ENCODE results near the gene ZNF384. TPM values are rescaled to one million over a fixed set of nuclear protein-coding genes. Genes with fewer than 3 reads are reported as not detected.

ZNF384 gene
- total and polyA plus RNA-seq, 4 donors = 23.2 to 66.7 (median 51.9) TPM

DNA sequence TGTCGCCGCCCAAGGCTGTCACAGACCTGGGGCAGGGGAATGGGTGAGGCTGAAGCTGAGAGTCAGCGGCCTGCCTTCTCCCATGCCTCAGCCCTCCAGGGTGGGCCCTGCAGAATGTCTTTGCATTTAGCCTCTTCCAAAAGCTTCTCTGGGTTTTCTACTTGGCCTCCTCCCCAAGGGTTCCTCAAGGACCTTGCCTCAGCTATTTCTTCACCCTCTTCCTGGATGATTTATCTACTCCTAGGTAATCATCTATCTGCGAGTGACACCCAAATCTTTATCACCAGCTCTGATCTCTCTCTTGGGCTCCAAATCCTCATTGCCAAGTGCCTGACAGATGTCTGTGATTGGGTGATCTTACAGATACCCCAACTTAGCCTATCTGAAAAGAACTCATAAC is 48.7 kb downstream of the ZNF384 start:
- Histone ChIP-seq H3K27ac (ENCODE audit: low read depth in 1 of 2, low read length in 2 of 2) (no peak overlapping the region), H3K36me3 (ENCODE audit: control insufficient read depth in 1 of 2, insufficient read depth in 2 of 2, low read length in 1 of 2) (no peaks in the 10 kb centered on the region), H3K9me3 (ENCODE audit: control insufficient read depth, low read length) (no peaks in the 10 kb centered on the region), H3K4me1 (ENCODE audit: control insufficient read depth in 1 of 2, insufficient read depth in 2 of 2, low read length in 2 of 2) (no peaks in the 10 kb centered on the region), H3K4me3 (ENCODE audit: low read length in 2 of 2) (no peak overlapping the region), H3K27me3 (ENCODE audit: control insufficient read depth in 1 of 2, insufficient read depth in 2 of 2, low read length in 1 of 2) (no peaks in the 10 kb centered on the region)
- DNase-seq (no peak), ATAC-seq (ENCODE audit: low FRiP score) (no peak)
- 91 to 94% methylated on average over 4 of the region's 4 CpGs for whole genome bisulfite sequencing, 2 donors
- intact Hi-C loops (cut with DNase I) = no loop called here

DNA sequence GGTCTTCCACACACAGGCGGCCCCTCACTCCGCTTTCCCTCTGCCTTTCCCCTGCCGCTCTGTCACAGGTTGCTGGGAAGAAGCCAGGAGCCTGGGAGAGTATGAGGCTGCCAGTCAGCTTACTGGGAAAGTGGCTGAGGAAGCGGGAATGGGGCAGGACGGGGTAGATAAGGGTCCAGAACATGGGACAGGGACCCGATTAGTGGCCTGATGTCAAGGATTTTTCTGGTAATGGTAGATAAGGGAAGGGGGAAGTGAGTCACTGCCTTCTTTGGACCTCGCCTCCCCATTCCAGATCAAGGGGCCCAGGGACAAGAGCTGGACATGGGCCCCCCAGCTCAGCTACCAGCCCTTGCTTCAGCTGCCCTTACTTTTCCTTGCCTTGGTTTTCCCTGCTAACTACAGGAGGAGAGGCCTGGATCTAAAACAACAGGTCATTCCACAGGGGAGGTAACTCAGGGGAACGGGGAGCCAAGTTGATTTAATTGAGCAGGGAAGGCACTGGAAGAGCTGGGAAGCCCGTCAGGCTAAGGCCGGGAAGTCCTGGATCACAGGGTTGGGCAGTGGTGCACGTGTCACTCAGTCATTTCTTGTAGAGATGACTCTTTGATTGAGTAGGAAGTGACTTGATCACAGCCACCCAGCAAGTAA is 49.9 kb downstream of the ZNF384 start:
- H3K9me3 ChIP-seq (ENCODE audit: control insufficient read depth, low read length) = no peaks in the 10 kb centered on the region
- 76 to 77% methylated on average over 11 of the region's 11 CpGs for WGBS, 2 donors
- intact Hi-C loops (cut with DNase I) = no loop called here
- ATAC-seq (ENCODE audit: low FRiP score) (no peak), DNase-seq (no peak)
- no peaks in the 10 kb centered on the region for H3K36me3 ChIP-seq (ENCODE audit: control insufficient read depth in 1 of 2, insufficient read depth in 2 of 2, low read length in 1 of 2)
- H3K27ac ChIP-seq (ENCODE audit: low read depth in 1 of 2, low read length in 2 of 2) = no peak overlapping the region
- no peak overlapping the region for H3K4me3 ChIP-seq (ENCODE audit: low read length in 2 of 2)
- no peaks in the 10 kb centered on the region for H3K27me3 ChIP-seq (ENCODE audit: control insufficient read depth in 1 of 2, insufficient read depth in 2 of 2, low read length in 1 of 2)
- no peaks in the 10 kb centered on the region for H3K4me1 ChIP-seq (ENCODE audit: control insufficient read depth in 1 of 2, insufficient read depth in 2 of 2, low read length in 2 of 2)

DNA sequence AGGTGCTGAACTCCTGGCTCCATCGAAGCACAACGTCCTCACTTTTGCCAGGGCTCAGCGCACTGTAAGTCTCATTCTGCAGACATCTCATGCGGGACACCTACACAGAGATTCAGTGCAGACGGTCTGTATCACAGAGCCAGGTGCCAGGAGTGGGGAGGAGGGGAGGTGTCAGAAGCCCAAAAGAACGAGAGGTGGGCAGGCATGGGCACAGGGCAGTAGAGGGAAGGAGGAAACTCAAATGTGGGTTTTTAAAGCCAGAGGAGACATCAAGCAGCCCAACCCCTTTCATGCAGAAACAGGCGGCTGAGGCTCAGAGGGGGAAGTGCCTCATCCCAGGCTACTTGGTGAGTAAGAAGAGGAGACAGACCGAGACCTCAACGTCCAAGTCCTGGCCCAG is 50.9 kb downstream of the ZNF384 start:
- 80 to 84% methylated on average over 9 of the region's 9 CpGs for WGBS, 2 donors
- Histone ChIP-seq H3K27me3 (ENCODE audit: control insufficient read depth in 1 of 2, insufficient read depth in 2 of 2, low read length in 1 of 2) (no peaks in the 10 kb centered on the region), H3K36me3 (ENCODE audit: control insufficient read depth in 1 of 2, insufficient read depth in 2 of 2, low read length in 1 of 2) (no peaks in the 10 kb centered on the region), H3K9me3 (ENCODE audit: control insufficient read depth, low read length) (no peaks in the 10 kb centered on the region), H3K27ac (ENCODE audit: low read depth in 1 of 2, low read length in 2 of 2) (no peak overlapping the region), H3K4me1 (ENCODE audit: control insufficient read depth in 1 of 2, insufficient read depth in 2 of 2, low read length in 2 of 2) (no peaks in the 10 kb centered on the region), H3K4me3 (ENCODE audit: low read length in 2 of 2) (no peak overlapping the region)
- intact Hi-C loops (cut with DNase I) = no loop called here
- ATAC-seq (ENCODE audit: low FRiP score) (no peak), DNase-seq (peak in 1 of 2 donors; percentile 73)

DNA sequence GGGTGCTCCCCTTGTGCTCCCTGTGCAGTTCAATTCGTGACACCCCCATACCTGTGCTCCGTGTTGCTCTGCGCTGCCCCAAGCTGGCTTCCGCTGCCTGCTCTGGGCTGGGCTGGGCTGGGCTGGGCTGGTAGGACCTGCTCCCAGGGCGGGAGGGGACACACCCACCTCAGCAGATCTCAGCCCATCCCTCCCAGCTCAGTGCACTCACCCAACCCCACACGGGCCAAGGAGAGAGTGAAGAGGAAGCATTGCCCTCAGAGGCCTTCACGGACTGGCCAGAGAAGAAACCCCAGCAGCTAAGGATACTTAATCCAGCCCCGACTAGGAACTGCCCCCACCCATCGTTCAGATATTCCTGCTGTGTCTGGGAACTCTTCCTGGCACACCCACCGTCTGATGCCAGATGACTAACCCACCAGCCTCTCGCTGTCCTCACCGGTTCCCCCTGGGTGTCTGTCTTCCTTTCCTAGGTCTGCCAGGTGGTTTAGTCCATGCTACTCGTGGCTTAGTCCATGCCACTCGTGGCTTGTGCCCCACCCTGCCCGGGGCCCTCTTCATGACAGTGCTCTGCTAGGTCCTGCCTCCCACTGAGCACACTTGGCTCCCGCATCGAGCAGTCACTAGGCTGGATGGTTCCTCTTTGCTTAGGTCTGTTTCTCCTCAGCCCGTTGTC is 53.2 kb downstream of the ZNF384 start, which contains the start of gene LPAR5:
Gene LPAR5, minus strand, starts transcription at position 104 of the 676 bp plus-strand sequence. CDS start 14,711 bp downstream, outside the sequence.
- no peaks in the 10 kb centered on the region for H3K4me1 ChIP-seq (ENCODE audit: control insufficient read depth in 1 of 2, insufficient read depth in 2 of 2, low read length in 2 of 2)
- ATAC-seq (ENCODE audit: low FRiP score) (peak; percentile 40), DNase-seq (peak in 1 of 2 donors; percentile 74)
- intact Hi-C loops (cut with DNase I) = no loop called here
- H3K4me3 ChIP-seq (ENCODE audit: low read length in 2 of 2) = no peak within 1 kb of the TSS
- 60 to 65% methylated on average over 18 of the region's 18 CpGs for WGBS, 2 donors
- no peaks in the 10 kb centered on the region for H3K9me3 ChIP-seq (ENCODE audit: control insufficient read depth, low read length)
- no peak within 1 kb of the TSS for H3K27ac ChIP-seq (ENCODE audit: low read depth in 1 of 2, low read length in 2 of 2)
- H3K36me3 ChIP-seq (ENCODE audit: control insufficient read depth in 1 of 2, insufficient read depth in 2 of 2, low read length in 1 of 2) = no peaks in the 10 kb centered on the region
- no peaks in the 10 kb centered on the region for H3K27me3 ChIP-seq (ENCODE audit: control insufficient read depth in 1 of 2, insufficient read depth in 2 of 2, low read length in 1 of 2)

DNA sequence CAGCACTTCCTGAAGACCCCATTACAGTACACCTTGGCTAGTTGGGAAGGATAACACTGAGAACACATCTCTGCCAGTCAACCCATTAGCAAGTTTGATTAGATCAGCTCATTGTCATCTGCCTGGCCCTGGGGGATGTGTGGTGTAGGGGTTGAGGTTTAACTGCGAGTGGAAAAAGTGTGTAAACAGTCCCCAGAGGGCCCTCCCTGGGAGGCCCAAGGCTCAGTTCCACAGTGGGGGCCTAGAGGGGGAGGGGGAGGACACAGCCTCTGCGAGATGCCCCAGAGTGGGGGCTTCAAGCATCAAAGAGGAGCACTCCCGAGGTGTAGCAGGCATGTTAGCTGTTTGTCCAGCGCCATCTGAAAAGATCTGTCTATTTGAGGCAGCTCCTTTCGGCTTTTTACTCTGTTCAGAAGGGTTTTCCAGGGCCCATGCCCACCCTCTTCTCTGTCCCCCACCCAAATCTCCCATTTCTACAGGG is 53.8 kb downstream of the ZNF384 start:
- H3K4me3 ChIP-seq (ENCODE audit: low read length in 2 of 2) = no peak overlapping the region
- no peak for ATAC-seq (ENCODE audit: low FRiP score)
- intact Hi-C loops (cut with DNase I) = no loop called here
- H3K9me3 ChIP-seq (ENCODE audit: control insufficient read depth, low read length) = no peaks in the 10 kb centered on the region
- WGBS, 2 donors = 61 to 70% methylated on average over 5 of the region's 5 CpGs
- no peaks in the 10 kb centered on the region for H3K4me1 ChIP-seq (ENCODE audit: control insufficient read depth in 1 of 2, insufficient read depth in 2 of 2, low read length in 2 of 2)
- H3K27me3 ChIP-seq (ENCODE audit: control insufficient read depth in 1 of 2, insufficient read depth in 2 of 2, low read length in 1 of 2) = no peaks in the 10 kb centered on the region
- no peak overlapping the region for H3K27ac ChIP-seq (ENCODE audit: low read depth in 1 of 2, low read length in 2 of 2)
- no peaks in the 10 kb centered on the region for H3K36me3 ChIP-seq (ENCODE audit: control insufficient read depth in 1 of 2, insufficient read depth in 2 of 2, low read length in 1 of 2)
- no peak for DNase-seq

- 70 to 71% methylated on average over 21 of the region's 21 CpGs for WGBS, 2 donors
- intact Hi-C loops (cut with DNase I) = no loop called here
- H3K27ac ChIP-seq (ENCODE audit: low read depth in 1 of 2, low read length in 2 of 2) = no peak overlapping the region
Observed at GRCh38 chr12:6632026-6632983, 56.9 kb downstream of the ZNF384 start.

GRCh38 chr12:6631549-6631961 is 57.6 kb downstream of the ZNF384 start:
- Histone ChIP-seq H3K27ac (ENCODE audit: low read depth in 1 of 2, low read length in 2 of 2) (no peak overlapping the region), H3K9me3 (ENCODE audit: control insufficient read depth, low read length) (no peaks in the 10 kb centered on the region), H3K4me3 (ENCODE audit: low read length in 2 of 2) (no peak overlapping the region), H3K36me3 (ENCODE audit: control insufficient read depth in 1 of 2, insufficient read depth in 2 of 2, low read length in 1 of 2) (no peaks in the 10 kb centered on the region), H3K27me3 (ENCODE audit: control insufficient read depth in 1 of 2, insufficient read depth in 2 of 2, low read length in 1 of 2) (no peaks in the 10 kb centered on the region), H3K4me1 (ENCODE audit: control insufficient read depth in 1 of 2, insufficient read depth in 2 of 2, low read length in 2 of 2) (no peaks in the 10 kb centered on the region)
- ATAC-seq (ENCODE audit: low FRiP score) = no peak
- DNase-seq = no peak
- WGBS, 2 donors = 62% methylated on average over 3 of the region's 3 CpGs
- intact Hi-C loops (cut with DNase I) = no loop called here

More at GRCh38 chr12:6632026-6632983, 56.9 kb downstream of the ZNF384 start:
- Histone ChIP-seq H3K36me3 (ENCODE audit: control insufficient read depth in 1 of 2, insufficient read depth in 2 of 2, low read length in 1 of 2) (no peaks in the 10 kb centered on the region), H3K4me3 (ENCODE audit: low read length in 2 of 2) (no peak overlapping the region), H3K4me1 (ENCODE audit: control insufficient read depth in 1 of 2, insufficient read depth in 2 of 2, low read length in 2 of 2) (no peaks in the 10 kb centered on the region), H3K9me3 (ENCODE audit: control insufficient read depth, low read length) (no peaks in the 10 kb centered on the region), H3K27me3 (ENCODE audit: control insufficient read depth in 1 of 2, insufficient read depth in 2 of 2, low read length in 1 of 2) (no peaks in the 10 kb centered on the region)
- ATAC-seq (ENCODE audit: low FRiP score) (no peak), DNase-seq (peak in 1 of 2 donors; percentile 56)

GRCh38 chr12:6630736-6631135 is 58.4 kb downstream of the ZNF384 start:
- Histone ChIP-seq H3K27me3 (ENCODE audit: control insufficient read depth in 1 of 2, insufficient read depth in 2 of 2, low read length in 1 of 2) (no peaks in the 10 kb centered on the region), H3K4me3 (ENCODE audit: low read length in 2 of 2) (no peak overlapping the region), H3K27ac (ENCODE audit: low read depth in 1 of 2, low read length in 2 of 2) (no peak overlapping the region), H3K36me3 (ENCODE audit: control insufficient read depth in 1 of 2, insufficient read depth in 2 of 2, low read length in 1 of 2) (no peaks in the 10 kb centered on the region), H3K4me1 (ENCODE audit: control insufficient read depth in 1 of 2, insufficient read depth in 2 of 2, low read length in 2 of 2) (no peaks in the 10 kb centered on the region), H3K9me3 (ENCODE audit: control insufficient read depth, low read length) (no peaks in the 10 kb centered on the region)
- whole genome bisulfite sequencing, 2 donors = 45 to 47% methylated on average over 5 of the region's 5 CpGs
- ATAC-seq (ENCODE audit: low FRiP score) = no peak
- DNase-seq = no peak
- intact Hi-C loops (cut with DNase I) = no loop called here
